K562 treated with DMSO at 1 percent for 4 hours (cell line): ENCODE measurements around the gene TCF4. TPM values are rescaled to one million over a fixed set of nuclear protein-coding genes. Genes with fewer than 3 reads are reported as not detected.

Source experiments
- total RNA-seq: library from RNA; unstranded; fragments of 300-600 nt; gene quantifications from 2 replicates; pipeline ENCODE4 v1.2.3, GENCODE V29; 2022; ENCODE audit not compliant: insufficient read depth

The TCF4 gene
- 16.3 and 20.9 TPM in 2 replicates for total RNA-seq

GRCh38 chr18:55588111-55588869 is at the start of gene TCF4:
TCF4 (minus strand) TSS chr18:55588192; CDS start chr18:55587116, 1,076 bp downstream.

